K562 (cell line): Measurements from ENCODE around the gene TCF12. TPM values are rescaled to one million over a fixed set of nuclear protein-coding genes. Genes with fewer than 3 reads are reported as not detected.

Experiments
- ATAC-seq: fragments of 200-7000 bp; cut with Tn5 transposase; 3 replicates; pipeline ENCODE4 v1.9.1; 2020; ENCODE audit warnings: moderate library complexity
- BruUV-seq: library from RNA; stranded (reverse); fragments of 400-500 nt; replicated peaks from 2 replicates; lab custom pipeline; 2021; lab: Mats Ljungman, UMichigan
- CTCF ChIA-PET: fragments of 300-600 bp; formaldehyde crosslinking; extraction: SDS; loops from one replicate; lab custom pipeline; 2021; ENCODE audit warnings: low intra/inter-chr PET ratio; lab: Yijun Ruan, JAX
- POLR2A ChIA-PET: fragments of 300-600, 350-650 bp; sonication (Branson Sonifier 250); formaldehyde crosslinking; extraction: SDS; loops from one replicate; lab custom pipeline; 2021; ENCODE audit warnings: antibody characterized with exemption, inconsistent platforms; lab: Yijun Ruan, JAX
- DNase-seq, 4 experiments: peaks; one replicate each; pipeline versions ENCODE4 v3.0.0 to v3.0.0-alpha.2; 2011 to 2018; ENCODE audit warnings: low spot score in 3 of 4, mixed read lengths in 3 of 4; ENCODE audit errors: extremely low read depth in 1 of 4
- FAIRE-seq: peaks from 2 replicates; lab custom pipeline; 2011; peaks lifted over from hg19 to GRCh38; lab: Jason Lieb, UNC
- H2AFZ ChIP-seq: 2 replicates; pipeline ENCODE4 v1.6.0; 2011; ENCODE audit warnings: low read depth, low read length, control low read depth, inconsistent platforms
- H3K27ac ChIP-seq: fragments of 200-600 bp; 3 replicates; pipeline ENCODE4 v1.8.0; 2011; ENCODE audit warnings: low read depth, mild to moderate bottlenecking, control low read depth, inconsistent platforms, low read length, moderate library complexity, mixed read lengths; ENCODE audit errors: extremely low read depth
- H3K27me3 ChIP-seq, 2 experiments: fragments of 300-600 bp in 1 of 2; 2 replicates in 1 of 2; 3 replicates in 1 of 2; pipeline versions ENCODE4 v1.6.0 to v1.8.0; 2011; ENCODE audit warnings: inconsistent platforms in 2 of 2, low read length in 2 of 2, mild to moderate bottlenecking in 1 of 2, mixed read lengths in 1 of 2, moderate library complexity in 1 of 2; ENCODE audit not compliant: control insufficient read depth in 2 of 2, insufficient read depth in 2 of 2
- H3K36me3 ChIP-seq: fragments of 300-600 bp; 3 replicates; pipeline ENCODE4 v1.8.0; 2011; ENCODE audit warnings: mild to moderate bottlenecking, low read length, inconsistent platforms; ENCODE audit not compliant: control insufficient read depth, insufficient read depth
- H3K4me1 ChIP-seq, 2 experiments: fragments of 200-600 bp in 1 of 2; replicated peaks in 1 of 2; 2 replicates in 1 of 2; 3 replicates in 1 of 2; pipeline versions ENCODE4 v1.5.1 to v1.8.0; 2011; ENCODE audit warnings: inconsistent platforms in 2 of 2, low read length in 2 of 2, mild to moderate bottlenecking in 1 of 2, mixed read lengths in 1 of 2, moderate library complexity in 1 of 2; ENCODE audit not compliant: control insufficient read depth in 2 of 2, insufficient read depth in 2 of 2
- H3K4me2 ChIP-seq: 2 replicates; pipeline ENCODE4 v1.6.1; 2011; ENCODE audit warnings: low read length, control low read depth, inconsistent platforms, mixed read lengths; ENCODE audit not compliant: insufficient read depth
- H3K4me3 ChIP-seq: fragments of 200-600 bp; sonication (generic), shearing (Covaris generic); 2 replicates; pipeline ENCODE4 v1.5.1; 2016; ENCODE audit warnings: control low read depth, inconsistent platforms
- H3K79me2 ChIP-seq: fragments of 200-600 bp; 3 replicates; pipeline ENCODE4 v1.8.0; 2011; ENCODE audit warnings: low read length, inconsistent platforms; ENCODE audit not compliant: control insufficient read depth, insufficient read depth
- H3K9ac ChIP-seq, 2 experiments: 2 replicates each; pipeline versions ENCODE4 v1.6.0 to v1.6.1; 2011; ENCODE audit warnings: low read depth in 2 of 2, low read length in 2 of 2, control low read depth in 1 of 2, inconsistent platforms in 1 of 2, mild to moderate bottlenecking in 1 of 2, mixed read lengths in 1 of 2; ENCODE audit not compliant: insufficient read depth in 1 of 2
- H3K9me1 ChIP-seq: one replicate; pipeline ENCODE4 v1.6.0; 2011; ENCODE audit warnings: inconsistent platforms, mild to moderate bottlenecking, low read length, moderate library complexity; ENCODE audit not compliant: control insufficient read depth, insufficient read depth
- H3K9me3 ChIP-seq: replicated peaks from 2 replicates; pipeline ENCODE4 v1.5.1; 2011; ENCODE audit warnings: low read depth, low read length, inconsistent platforms; ENCODE audit not compliant: control insufficient read depth, insufficient read depth
- H4K20me1 ChIP-seq: replicated peaks from 2 replicates; pipeline ENCODE4 v1.6.1; 2011; ENCODE audit warnings: low read length, inconsistent platforms, mixed read lengths; ENCODE audit not compliant: control insufficient read depth, insufficient read depth
- CEBPB ChIP-seq: fragments of 450-650 bp; IDR thresholded peaks from 2 replicates; pipeline ENCODE4 v1.6.1; 2016; ENCODE audit warnings: missing genetic modification characterization, missing compliant biosample characterization
- HDGF ChIP-seq: fragments of 450-650 bp; IDR thresholded peaks from 2 replicates; pipeline ENCODE4 v1.6.1; 2016
- MCM5 ChIP-seq: fragments of 450-650 bp; IDR thresholded peaks from 2 replicates; pipeline ENCODE4 v1.6.1; 2016; ENCODE audit warnings: low read depth
- PRMT5 ChIP-seq: sonication (generic); formaldehyde crosslinking; IDR thresholded peaks from 2 replicates; pipeline ENCODE4 v1.5.0; 2020; ENCODE audit warnings: missing genetic modification reagents
- THRAP3 ChIP-seq: fragments of 450-650 bp; IDR thresholded peaks from 2 replicates; pipeline ENCODE4 v1.6.1; 2016; ENCODE audit warnings: mild to moderate bottlenecking, inconsistent platforms, borderline replicate concordance
- ZNF274 ChIP-seq: IDR thresholded peaks from 2 replicates; pipeline ENCODE4 v1.6.1; 2011; ENCODE audit warnings: low read depth, mild to moderate bottlenecking, low read length, moderate library complexity, borderline replicate concordance
- WGBS: fragments of 100-300 bp; shearing (Covaris generic); methylation state at CpG from one replicate; pipeline ENCODE4 v1.1.6; 2016; ENCODE audit warnings: low coverage, mixed read lengths; ENCODE audit not compliant: insufficient coverage; ENCODE audit errors: missing lambda C conversion rate; 5-methylcytosine and 5-hydroxymethylcytosine counted together
- in situ Hi-C: fragments of 300-500 bp; cut with MboI; formaldehyde crosslinking; loops from 4 replicates; pipeline ENCODE4 v1.15.0; 2018; ENCODE audit warnings: inconsistent platforms, mixed read lengths
- intact Hi-C: fragments of 100-400 bp; cut with micrococcal nuclease; formaldehyde crosslinking; loops from 2 replicates; pipeline ENCODE4 v1.14.2; 2022
- polyA plus RNA-seq, 8 experiments: library from polyadenylated mRNA; depleted of rRNA in 4 of 8; stranded (reverse) in 5 of 8; unstranded in 3 of 8; fragments of >200 nt; fragmentation: Nextera tagmentation in 2 of 8; fragmentation: Illumina TruSeq in 1 of 8; extraction: Ambion mirVana in 2 of 8; extraction: Trizol in 1 of 8; gene quantifications; 2 replicates each; pipeline versions ENCODE4 v1.2.1 to v1.2.3, GENCODE V29; 2011 to 2014; ENCODE audit warnings: inconsistent platforms in 1 of 8, missing spikeins in 1 of 8
- total RNA-seq, 7 experiments: library from RNA; depleted of rRNA in 6 of 7; stranded (reverse); fragments of >200 nt in 6 of 7; fragmentation: Illumina TruSeq in 2 of 7; extraction: Trizol in 2 of 7; gene quantifications; 2 replicates each; pipeline versions ENCODE4 v1.2.1 to v1.2.3, GENCODE V29; 2011 to 2021; ENCODE audit warnings: low replicate concordance in 1 of 7
- TF ChIP-seq, protein P1 (sequence below): sonication (generic); formaldehyde crosslinking; IDR thresholded peaks from 2 replicates; pipeline ENCODE4 v1.8.1; 2023; ENCODE audit warnings: mild to moderate bottlenecking, missing genetic modification reagents
- TF ChIP-seq, protein P2 (sequence below): fragments of 450-650 bp; formaldehyde crosslinking; IDR thresholded peaks from 2 replicates; pipeline ENCODE4 v1.4.0; 2020; ENCODE audit warnings: mild to moderate bottlenecking

The TCF12 gene
- total and polyA plus RNA-seq, 9 of the 15 experiments (the other 6 are each of a cell fraction or from before 2014, with no cell fraction given) = 10.5 to 132 (median 52.9) TPM

DNA sequence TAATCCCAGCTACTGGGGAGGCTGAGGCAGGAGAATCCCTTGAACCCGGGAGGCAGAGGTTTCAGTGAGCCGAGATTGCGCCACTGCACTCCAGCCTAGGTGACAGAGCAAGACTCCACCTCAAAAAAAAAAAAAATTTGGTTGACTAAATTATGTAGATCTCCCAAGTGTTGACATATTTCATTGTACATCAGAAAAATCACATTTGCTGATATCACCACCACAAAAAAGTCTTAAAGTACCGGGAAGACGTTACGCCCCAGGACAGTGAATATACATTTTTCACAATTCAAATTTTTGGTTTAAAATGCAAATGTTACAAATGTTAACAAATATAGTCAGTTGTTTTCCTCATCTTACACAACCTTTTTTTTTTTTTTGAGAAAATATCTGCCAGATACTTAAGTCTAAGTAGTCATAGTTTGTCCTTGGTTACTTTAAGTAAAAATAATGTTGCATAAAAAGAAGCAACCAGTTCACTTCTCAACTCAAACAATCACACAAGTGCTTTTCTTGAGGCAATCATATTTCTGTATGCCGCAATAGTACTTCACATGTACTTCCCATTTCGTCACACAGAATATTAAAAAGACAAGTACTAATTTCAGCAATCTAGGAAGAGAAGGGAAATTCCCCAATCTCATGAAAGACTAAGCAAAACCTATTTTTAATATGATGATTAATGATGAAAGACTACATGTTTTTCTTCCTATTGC lies 41.0 kb upstream of the TCF12 start:
- Histone ChIP-seq H4K20me1 (no peaks in the 10 kb centered on the region), H3K9me1 (no peaks in the 10 kb centered on the region), H3K4me1 (no peaks in the 10 kb centered on the region), H3K36me3 (no peaks in the 10 kb centered on the region), H3K9ac (no peak overlapping the region), H3K27ac (no peak overlapping the region), H2AFZ (no peak overlapping the region), H3K79me2 (no peaks in the 10 kb centered on the region), H3K9me3 (no peaks in the 10 kb centered on the region), H3K4me2 (no peak overlapping the region), H3K27me3 (no peaks in the 10 kb centered on the region), H3K4me3 (no peak overlapping the region)
- ATAC-seq = no peak
- BruUV-seq = no TSS peak
- in situ Hi-C loops = no loop called here
- POLR2A ChIA-PET = no interaction called here
- intact Hi-C loops = no loop called here
- FAIRE-seq = no peak
- TF ChIP-seq CEBPB (tag) = 0 out of 2 replicates have a peak, but pooled peaks have one; percentile 28
- TF ChIP-seq, protein P1, sequence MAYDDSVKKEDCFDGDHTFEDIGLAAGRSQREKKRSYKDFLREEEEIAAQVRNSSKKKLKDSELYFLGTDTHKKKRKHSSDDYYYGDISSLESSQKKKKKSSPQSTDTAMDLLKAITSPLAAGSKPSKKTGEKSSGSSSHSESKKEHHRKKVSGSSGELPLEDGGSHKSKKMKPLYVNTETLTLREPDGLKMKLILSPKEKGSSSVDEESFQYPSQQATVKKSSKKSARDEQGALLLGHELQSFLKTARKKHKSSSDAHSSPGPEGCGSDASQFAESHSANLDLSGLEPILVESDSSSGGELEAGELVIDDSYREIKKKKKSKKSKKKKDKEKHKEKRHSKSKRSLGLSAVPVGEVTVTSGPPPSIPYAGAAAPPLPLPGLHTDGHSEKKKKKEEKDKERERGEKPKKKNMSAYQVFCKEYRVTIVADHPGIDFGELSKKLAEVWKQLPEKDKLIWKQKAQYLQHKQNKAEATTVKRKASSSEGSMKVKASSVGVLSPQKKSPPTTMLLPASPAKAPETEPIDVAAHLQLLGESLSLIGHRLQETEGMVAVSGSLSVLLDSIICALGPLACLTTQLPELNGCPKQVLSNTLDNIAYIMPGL = no peak
- TF ChIP-seq PRMT5 (CRISPR knock-in tag) = no peak
- TF ChIP-seq HDGF = no peak
- no peak for TF ChIP-seq MCM5
- TF ChIP-seq THRAP3 = no peak
- TF ChIP-seq, protein P2, sequence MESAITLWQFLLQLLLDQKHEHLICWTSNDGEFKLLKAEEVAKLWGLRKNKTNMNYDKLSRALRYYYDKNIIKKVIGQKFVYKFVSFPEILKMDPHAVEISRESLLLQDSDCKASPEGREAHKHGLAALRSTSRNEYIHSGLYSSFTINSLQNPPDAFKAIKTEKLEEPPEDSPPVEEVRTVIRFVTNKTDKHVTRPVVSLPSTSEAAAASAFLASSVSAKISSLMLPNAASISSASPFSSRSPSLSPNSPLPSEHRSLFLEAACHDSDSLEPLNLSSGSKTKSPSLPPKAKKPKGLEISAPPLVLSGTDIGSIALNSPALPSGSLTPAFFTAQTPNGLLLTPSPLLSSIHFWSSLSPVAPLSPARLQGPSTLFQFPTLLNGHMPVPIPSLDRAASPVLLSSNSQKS (CRISPR knock-in tag) = no peak
- TF ChIP-seq ZNF274 = no peak
- no peak for DNase-seq
- 74% methylated on average over 8 of the region's 8 CpGs for WGBS
- CTCF ChIA-PET = interaction anchor here (0.7 kb wide), 1 partner anchor 19 kb away, joined by 5 read pairs; no protein-coding TSS in a partner anchor
